GM12878 (cell line): Measurements from ENCODE around the gene AGAP3. TPM values are rescaled to one million over a fixed set of nuclear protein-coding genes. Genes with fewer than 3 reads are reported as not detected.

Experiments used
- ATAC-seq: fragments of 200-7000 bp; cut with Tn5 transposase; 3 replicates; pipeline ENCODE4 v1.9.1; 2020; ENCODE audit warnings: mild to moderate bottlenecking, moderate library complexity
- BruUV-seq: library from RNA; stranded (reverse); fragments of 400-500 nt; replicated peaks from 2 replicates; lab custom pipeline; 2021; lab: Mats Ljungman, UMichigan
- CTCF ChIA-PET: fragments of 300-600 bp; sonication (Branson Sonifier 250); formaldehyde crosslinking; extraction: SDS; loops from one replicate; lab custom pipeline; 2021; ENCODE audit warnings: inconsistent platforms; lab: Yijun Ruan, JAX
- POLR2A ChIA-PET: fragments of 350-600 bp; formaldehyde crosslinking; extraction: SDS; loops from one replicate; lab custom pipeline; 2021; ENCODE audit warnings: inconsistent platforms; lab: Charles Lee
- RAD21 ChIA-PET: fragments of 300-600 bp; sonication (Branson Sonifier 250); formaldehyde crosslinking; loops from one replicate; lab custom pipeline; 2023; ENCODE audit warnings: antibody characterized with exemption; ENCODE audit not compliant: unreplicated experiment; lab: Charles Lee
- SMC1A ChIA-PET: fragments of 300-600 bp; sonication (Branson Sonifier 250); formaldehyde crosslinking; loops from one replicate; lab custom pipeline; 2023; ENCODE audit not compliant: unreplicated experiment, uncharacterized antibody; lab: Charles Lee
- DNase-seq: peaks from one replicate; pipeline ENCODE4 v3.0.0-alpha.2; 2011; ENCODE audit warnings: low read depth, low spot score
- FAIRE-seq: peaks from 3 replicates; lab custom pipeline; 2011; peaks lifted over from hg19 to GRCh38; lab: Jason Lieb, UNC
- H2AFZ ChIP-seq: 2 replicates; pipeline ENCODE4 v1.6.0; 2011; ENCODE audit warnings: low read depth, low read length, control low read depth; ENCODE audit not compliant: control insufficient read depth
- H3K27ac ChIP-seq: 2 replicates; pipeline ENCODE4 v1.5.1; 2011; ENCODE audit warnings: control low read depth; ENCODE audit not compliant: control insufficient read depth, insufficient read depth
- H3K27me3 ChIP-seq, 2 experiments: replicated peaks in 1 of 2; 2 replicates each; pipeline versions ENCODE4 v1.6.0 to v1.6.1; 2011; ENCODE audit warnings: low read length in 1 of 2; ENCODE audit not compliant: control insufficient read depth in 2 of 2, insufficient read depth in 2 of 2
- H3K36me3 ChIP-seq, 2 experiments: 2 replicates each; pipeline ENCODE4 v1.5.1; 2011; ENCODE audit warnings: low read length in 1 of 2; ENCODE audit not compliant: control insufficient read depth in 2 of 2, insufficient read depth in 2 of 2
- H3K4me1 ChIP-seq: 2 replicates; pipeline ENCODE4 v1.6.1; 2011; ENCODE audit warnings: mild to moderate bottlenecking, low read length, moderate library complexity, mixed read lengths; ENCODE audit not compliant: control insufficient read depth, insufficient read depth
- H3K4me2 ChIP-seq: 2 replicates; pipeline ENCODE4 v1.6.0; 2011; ENCODE audit warnings: control low read depth; ENCODE audit not compliant: control insufficient read depth, insufficient read depth
- H3K4me3 ChIP-seq: fragments of 200-600 bp; sonication (generic); 2 replicates; pipeline ENCODE4 v1.5.1; 2016
- H3K79me2 ChIP-seq: 2 replicates; pipeline ENCODE4 v1.6.0; 2011; ENCODE audit warnings: low read length; ENCODE audit not compliant: control insufficient read depth, insufficient read depth
- H3K9ac ChIP-seq: 2 replicates; pipeline ENCODE4 v1.8.0; 2011; ENCODE audit warnings: low read length, control low read depth, mixed read lengths; ENCODE audit not compliant: control insufficient read depth, insufficient read depth
- H3K9me3 ChIP-seq: replicated peaks from 3 replicates; pipeline ENCODE4 v1.5.1; 2011; ENCODE audit warnings: mild to moderate bottlenecking, low read length; ENCODE audit not compliant: control insufficient read depth, insufficient read depth
- H4K20me1 ChIP-seq: 2 replicates; pipeline ENCODE4 v1.6.0; 2011; ENCODE audit not compliant: control insufficient read depth, insufficient read depth
- HDAC6 ChIP-seq: fragments of 200-600 bp; sonication (generic); IDR thresholded peaks from one replicate; pipeline ENCODE4 v1.8.0; 2017; ENCODE audit warnings: antibody characterized with exemption; ENCODE audit not compliant: unreplicated experiment
- JUNB ChIP-seq: IDR thresholded peaks from 2 replicates; pipeline ENCODE4 v1.6.1; 2016; ENCODE audit warnings: antibody characterized with exemption, mild to moderate bottlenecking
- KLF5 ChIP-seq: fragments of 450-650 bp; IDR thresholded peaks from 2 replicates; pipeline ENCODE4 v1.6.1; 2014; ENCODE audit warnings: mild to moderate bottlenecking; ENCODE audit not compliant: partially characterized antibody
- NR2C2 ChIP-seq: IDR thresholded peaks from 2 replicates; pipeline ENCODE4 v1.6.1; 2011; ENCODE audit warnings: borderline replicate concordance, low read depth; ENCODE audit not compliant: control insufficient read depth, insufficient read length
- RCOR1 ChIP-seq: conservative IDR thresholded peaks from 2 replicates; pipeline ENCODE4 v1.6.1; 2012; ENCODE audit warnings: low read depth, low read length, improper control_type of control experiment
- STAT3 ChIP-seq: IDR thresholded peaks from 2 replicates; pipeline ENCODE4 v1.6.1; 2011; ENCODE audit warnings: low read depth, low read length, improper control_type of control experiment
- ZNF24 ChIP-seq: fragments of 450-650 bp; IDR thresholded peaks from 2 replicates; pipeline ENCODE4 v1.6.1; 2017; ENCODE audit warnings: antibody characterized with exemption, mild to moderate bottlenecking
- WGBS: methylation state at CpG from one replicate; pipeline ENCODE4 v1.1.6; 2016; ENCODE audit warnings: low lambda C conversion rate; ENCODE audit not compliant: insufficient replicate concordance, insufficient coverage; ENCODE audit errors: missing lambda C conversion rate; 5-methylcytosine and 5-hydroxymethylcytosine counted together
- in situ Hi-C: fragments of 300-500 bp; cut with MboI; formaldehyde crosslinking; loops from 9 replicates; pipeline ENCODE4 v1.14.3; 2018; ENCODE audit warnings: mixed read lengths
- intact Hi-C: fragments of 100-400 bp; cut with micrococcal nuclease; formaldehyde crosslinking; loops from one replicate; pipeline ENCODE4 v1.14.2; 2022; ENCODE audit not compliant: unreplicated experiment
- polyA plus RNA-seq, 11 experiments: library from polyadenylated mRNA; depleted of rRNA in 4 of 11; unstranded in 6 of 11; stranded (reverse) in 5 of 11; fragments of >200 nt; fragmentation: Nextera tagmentation in 4 of 11; fragmentation: Illumina TruSeq in 1 of 11; extraction: Ambion mirVana in 4 of 11; extraction: Trizol in 1 of 11; gene quantifications; 1 replicate in 1 of 11; 2 replicates in 10 of 11; pipeline versions ENCODE4 v1.2.1 to v1.2.3, GENCODE V29; 2011 to 2016; ENCODE audit warnings: inconsistent platforms in 2 of 11, missing spikeins in 2 of 11, low read depth in 1 of 11
- total RNA-seq, 4 experiments: library from RNA; depleted of rRNA in 3 of 4; stranded (reverse); fragments of >200 nt in 3 of 4; fragmentation: Illumina TruSeq in 1 of 4; extraction: Trizol in 1 of 4; gene quantifications; 2 replicates each; pipeline versions ENCODE4 v1.2.1 to v1.2.3, GENCODE V29; 2013 to 2021
- TF ChIP-seq, protein P1 (sequence below): IDR thresholded peaks from 2 replicates; pipeline ENCODE4 v1.6.1; 2011; ENCODE audit warnings: low read depth, mild to moderate bottlenecking, low read length, moderate library complexity, borderline replicate concordance; ENCODE audit errors: extremely low read depth
- TF ChIP-seq, protein P2 (sequence below): fragments of 450-650 bp; IDR thresholded peaks from 2 replicates; pipeline ENCODE4 v1.6.1; 2017; ENCODE audit warnings: borderline replicate concordance

The AGAP3 gene
- total and polyA plus RNA-seq, 10 of the 15 experiments (the other 5 are each of a cell fraction or from before 2014, with no cell fraction given), result 1.8 to 68.1 (median 15.7) TPM

DNA sequence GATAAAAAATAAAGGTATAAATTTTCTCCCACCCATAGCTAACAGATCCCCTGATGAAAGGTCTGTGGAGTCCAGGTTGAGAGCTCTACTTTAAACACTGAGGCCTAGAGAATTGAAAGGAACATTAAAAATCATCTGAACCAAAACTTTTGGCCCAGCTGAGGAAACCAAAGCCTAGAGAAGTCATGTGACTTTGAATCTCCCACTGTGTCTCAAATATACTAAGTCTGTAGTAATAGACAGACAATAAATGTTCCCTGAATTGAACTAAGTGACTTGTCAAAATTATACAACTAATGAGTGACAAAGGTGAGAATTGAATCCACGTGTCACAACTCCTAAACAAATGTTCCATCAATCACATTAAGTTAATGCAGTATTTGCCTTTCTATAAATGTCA is 75.5 kb downstream of the AGAP3 start:
- DNase-seq, result no peak
- H3K4me3 ChIP-seq, result no peak overlapping the region
- H3K9ac ChIP-seq, result no peak overlapping the region
- POLR2A ChIA-PET, result no interaction called here
- H3K27me3 ChIP-seq, result peaks cover 7 to 10% of the 10 kb centered on the region in 2 experiments; a peak in 3 of 4 replicates
- no peaks in the 10 kb centered on the region for H3K79me2 ChIP-seq
- no peak for ATAC-seq
- no peaks in the 10 kb centered on the region for H3K9me3 ChIP-seq
- H3K27ac ChIP-seq, result no peak overlapping the region
- BruUV-seq, result no TSS peak
- no peak for TF ChIP-seq STAT3
- TF ChIP-seq RCOR1, result no peak
- no peak for TF ChIP-seq KLF5
- no peak for TF ChIP-seq NR2C2
- TF ChIP-seq JUNB, result no peak
- TF ChIP-seq, protein P1, sequence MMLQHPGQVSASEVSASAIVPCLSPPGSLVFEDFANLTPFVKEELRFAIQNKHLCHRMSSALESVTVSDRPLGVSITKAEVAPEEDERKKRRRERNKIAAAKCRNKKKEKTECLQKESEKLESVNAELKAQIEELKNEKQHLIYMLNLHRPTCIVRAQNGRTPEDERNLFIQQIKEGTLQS, result no peak
- no peak for TF ChIP-seq ZNF24
- TF ChIP-seq, protein P2, sequence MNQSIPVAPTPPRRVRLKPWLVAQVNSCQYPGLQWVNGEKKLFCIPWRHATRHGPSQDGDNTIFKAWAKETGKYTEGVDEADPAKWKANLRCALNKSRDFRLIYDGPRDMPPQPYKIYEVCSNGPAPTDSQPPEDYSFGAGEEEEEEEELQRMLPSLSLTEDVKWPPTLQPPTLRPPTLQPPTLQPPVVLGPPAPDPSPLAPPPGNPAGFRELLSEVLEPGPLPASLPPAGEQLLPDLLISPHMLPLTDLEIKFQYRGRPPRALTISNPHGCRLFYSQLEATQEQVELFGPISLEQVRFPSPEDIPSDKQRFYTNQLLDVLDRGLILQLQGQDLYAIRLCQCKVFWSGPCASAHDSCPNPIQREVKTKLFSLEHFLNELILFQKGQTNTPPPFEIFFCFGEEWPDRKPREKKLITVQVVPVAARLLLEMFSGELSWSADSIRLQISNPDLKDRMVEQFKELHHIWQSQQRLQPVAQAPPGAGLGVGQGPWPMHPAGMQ, result no peak
- TF ChIP-seq HDAC6, result no peak
- TF ChIP-seq, all 136 proteins: peak for 0
- in situ Hi-C loops (no loop called here), intact Hi-C loops (no loop called here)
- SMC1A ChIA-PET, result interaction anchor here (0.9 kb wide), 1 partner anchor 11 kb away, joined by 3 read pairs; no protein-coding TSS in a partner anchor
- no peak overlapping the region for H3K4me2 ChIP-seq
- no peaks in the 10 kb centered on the region for H3K4me1 ChIP-seq
- no peaks in the 10 kb centered on the region for H4K20me1 ChIP-seq
- no peak overlapping the region for H2AFZ ChIP-seq
- RAD21 ChIA-PET, result no interaction called here
- CTCF ChIA-PET, result interaction anchor here (0.8 kb wide), 1 partner anchor 10 kb away, joined by 3 read pairs; no protein-coding TSS in a partner anchor
- no peaks in the 10 kb centered on the region for H3K36me3 ChIP-seq
- WGBS, result 0% methylated on average over 1 of the region's 1 CpG
- no peak for FAIRE-seq
